Fibroblast of mammary gland (primary cell): Measurements from ENCODE around the gene S1PR2.
A peak's percentile ranks its signal among the peaks of the same experiment; 100 is the strongest.

Experiments
- DNase-seq: peaks from one replicate; pipeline ENCODE4 v3.0.0-alpha.2; 2010; ENCODE audit warnings: low read depth
- H3K4me3 ChIP-seq: 2 replicates; pipeline ENCODE4 v1.5.1; 2011; ENCODE audit warnings: low read depth, mild to moderate bottlenecking, low read length, moderate library complexity; ENCODE audit not compliant: control insufficient read depth
- TF ChIP-seq, protein P1 (sequence below): conservative IDR thresholded peaks from 2 replicates; pipeline ENCODE4 v1.5.1; 2011; ENCODE audit warnings: low read depth, low read length, inconsistent platforms; ENCODE audit not compliant: control insufficient read depth, insufficient read depth

Gene S1PR2

GRCh38 chr19:10260141-10260584, 29.0 kb upstream of the S1PR2 start:
- no peak for DNase-seq
- H3K4me3 ChIP-seq: no peak overlapping the region
- TF ChIP-seq, protein P1, sequence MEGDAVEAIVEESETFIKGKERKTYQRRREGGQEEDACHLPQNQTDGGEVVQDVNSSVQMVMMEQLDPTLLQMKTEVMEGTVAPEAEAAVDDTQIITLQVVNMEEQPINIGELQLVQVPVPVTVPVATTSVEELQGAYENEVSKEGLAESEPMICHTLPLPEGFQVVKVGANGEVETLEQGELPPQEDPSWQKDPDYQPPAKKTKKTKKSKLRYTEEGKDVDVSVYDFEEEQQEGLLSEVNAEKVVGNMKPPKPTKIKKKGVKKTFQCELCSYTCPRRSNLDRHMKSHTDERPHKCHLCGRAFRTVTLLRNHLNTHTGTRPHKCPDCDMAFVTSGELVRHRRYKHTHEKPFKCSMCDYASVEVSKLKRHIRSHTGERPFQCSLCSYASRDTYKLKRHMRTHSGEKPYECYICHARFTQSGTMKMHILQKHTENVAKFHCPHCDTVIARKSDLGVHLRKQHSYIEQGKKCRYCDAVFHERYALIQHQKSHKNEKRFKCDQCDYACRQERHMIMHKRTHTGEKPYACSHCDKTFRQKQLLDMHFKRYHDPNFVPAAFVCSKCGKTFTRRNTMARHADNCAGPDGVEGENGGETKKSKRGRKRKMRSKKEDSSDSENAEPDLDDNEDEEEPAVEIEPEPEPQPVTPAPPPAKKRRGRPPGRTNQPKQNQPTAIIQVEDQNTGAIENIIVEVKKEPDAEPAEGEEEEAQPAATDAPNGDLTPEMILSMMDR: no peak

DNA sequence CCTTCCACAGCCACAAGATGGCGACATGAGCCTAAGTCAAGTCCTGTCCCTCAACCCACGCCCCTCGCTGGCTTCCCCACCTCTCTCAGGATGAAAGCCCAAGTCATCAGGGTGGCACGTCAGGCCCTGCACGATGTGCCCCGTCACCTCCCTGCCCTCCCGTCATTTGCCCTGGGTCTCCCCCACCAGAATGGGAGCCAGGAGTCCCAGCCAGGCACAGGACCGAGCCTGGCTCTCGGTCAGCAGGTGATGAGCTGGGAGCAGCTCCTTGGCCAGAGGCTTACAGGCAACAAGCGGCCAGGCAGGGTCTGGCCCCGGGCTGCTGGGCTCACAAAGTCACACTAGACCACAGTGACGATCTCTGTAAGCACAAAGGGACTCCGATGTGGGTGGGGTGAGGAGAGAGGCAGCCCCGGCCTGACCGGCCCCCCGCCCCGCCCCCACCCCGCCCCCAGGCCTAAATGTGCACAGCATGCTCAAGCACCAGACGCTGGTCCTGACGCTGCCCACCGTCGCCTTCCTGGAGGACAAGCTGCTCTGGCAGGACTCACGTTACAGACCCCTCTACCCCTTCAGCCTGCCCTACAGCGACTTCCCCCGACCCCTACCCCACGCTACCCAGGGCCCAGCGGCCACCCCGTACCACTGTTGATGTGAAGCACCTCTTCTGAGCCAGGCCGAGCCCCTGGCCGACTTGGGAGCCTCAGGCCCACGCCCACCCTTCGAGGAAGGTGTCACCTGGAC, 28.2 kb upstream of the S1PR2 start:
- TF ChIP-seq, protein P1: peak; percentile 73
- DNase-seq: peak; percentile 84
- H3K4me3 ChIP-seq: no peak overlapping the region

DNA sequence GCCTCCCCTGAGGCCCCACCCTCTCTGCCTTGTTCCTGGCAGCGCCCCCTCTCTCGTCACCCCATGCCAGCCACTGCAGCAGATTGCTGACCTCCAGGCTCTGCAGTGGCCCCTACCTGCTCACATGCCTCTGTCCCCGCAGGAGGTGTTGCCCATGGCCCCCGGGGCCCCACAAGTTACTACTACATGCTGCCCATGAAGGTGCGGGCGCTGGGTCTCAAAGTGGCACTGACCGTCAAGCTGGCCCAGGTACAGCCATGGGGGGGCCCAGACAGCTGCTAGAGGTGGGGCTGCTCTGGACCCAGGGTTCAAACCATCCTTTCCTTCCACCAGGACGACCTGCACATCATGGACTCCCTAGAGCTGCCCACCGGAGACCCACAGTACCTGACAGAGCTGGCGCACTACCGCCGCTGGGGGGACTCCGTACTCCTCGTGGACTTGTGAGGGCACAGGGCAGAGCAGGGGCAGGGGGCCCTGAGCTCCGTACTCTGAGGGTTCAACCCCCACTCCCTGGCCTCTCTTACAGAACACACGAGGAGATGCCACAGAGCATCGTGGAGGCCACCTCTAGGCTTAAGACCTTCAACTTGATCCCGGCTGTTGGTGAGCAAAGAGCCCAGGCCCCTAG, 27.1 kb upstream of the S1PR2 start:
- no peak for DNase-seq
- TF ChIP-seq, protein P1: no peak
- H3K4me3 ChIP-seq: no peak overlapping the region

DNA sequence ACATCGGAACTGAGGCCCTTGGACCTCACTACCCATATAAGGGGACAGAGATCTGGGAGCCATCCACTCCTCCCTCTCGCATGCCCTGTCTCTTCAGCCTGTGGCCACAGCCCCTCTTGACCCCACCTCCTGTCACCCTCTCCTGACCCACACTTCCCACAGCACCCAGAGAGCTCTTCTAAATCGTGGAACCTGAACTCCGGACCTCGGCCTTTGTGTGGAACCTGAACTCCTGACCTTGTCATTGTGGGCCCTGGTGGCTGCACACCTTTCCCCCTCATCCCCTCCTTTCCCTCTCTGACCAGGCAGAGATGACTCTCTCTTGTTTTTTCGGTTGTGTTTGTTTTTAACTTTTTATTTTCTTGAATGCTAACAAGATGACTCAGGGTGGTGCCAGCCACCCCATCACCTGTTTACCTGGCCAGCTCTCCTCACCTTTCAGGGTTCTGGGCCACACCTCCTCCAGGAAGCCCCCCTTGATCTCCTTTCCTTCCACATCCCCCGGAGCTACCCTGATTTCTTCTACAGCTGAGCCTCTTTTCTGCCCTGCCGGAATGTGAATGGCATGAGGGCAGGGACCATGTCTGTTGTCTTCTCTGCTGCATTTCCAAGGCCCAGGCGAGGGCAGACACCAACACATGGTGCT, 26.0 kb upstream of the S1PR2 start:
- no peak overlapping the region for H3K4me3 ChIP-seq
- DNase-seq: no peak
- TF ChIP-seq, protein P1: no peak

GRCh38 chr19:10256551-10256950, 25.4 kb upstream of the S1PR2 start:
- TF ChIP-seq, protein P1: no peak
- H3K4me3 ChIP-seq: no peak overlapping the region
- DNase-seq: no peak

DNA sequence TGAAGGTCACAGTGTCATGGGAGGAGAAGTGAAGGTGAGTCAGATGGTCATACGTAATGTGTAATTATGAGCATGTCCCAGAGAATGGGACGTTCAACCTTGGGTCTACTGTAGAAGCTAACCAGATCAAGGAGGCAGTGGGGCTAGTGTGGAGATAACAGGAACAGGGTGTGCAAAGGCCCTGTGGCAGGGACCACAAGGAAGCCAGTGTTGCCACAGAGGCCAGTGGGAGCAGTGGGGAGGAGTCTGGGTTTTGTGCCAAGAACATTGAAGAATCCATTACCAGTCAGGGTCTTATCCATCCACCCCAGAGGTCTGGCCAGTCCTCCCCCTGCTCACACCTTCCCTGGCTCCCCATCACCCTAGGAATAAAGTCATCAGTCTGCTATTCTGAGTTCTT, 24.2 kb upstream of the S1PR2 start:
- no peak for DNase-seq
- no peak overlapping the region for H3K4me3 ChIP-seq
- TF ChIP-seq, protein P1: no peak
